Right lobe of liver (tissue), 4 donors: Measurements from ENCODE around the gene CACHD1.

Source experiments
- CTCF ChIP-seq, 4 donors: fragments of 200-600 bp in 3 of 4; fragments of 450-650 bp in 1 of 4; IDR thresholded peaks; one replicate each; pipeline versions ENCODE4 v1.5.1 to v1.8.0; 2016 to 2022; ENCODE audit warnings: antibody characterized with exemption in 4 of 4, mild to moderate bottlenecking in 2 of 4
- POLR2A ChIP-seq: fragments of 450-650 bp; IDR thresholded peaks from one replicate; pipeline ENCODE4 v1.6.1; 2017; ENCODE audit warnings: antibody characterized with exemption, mild to moderate bottlenecking
- donor health status: DM: no; HTN: no; CAD: no.
- donor health status: DM: no; HTN: no; CAD: no.
- donor health status: DM: no; HTN: yes; CAD: no.

GRCh38 chr1:64421377-64421776, 48.6 kb upstream of the CACHD1 start:
- TF ChIP-seq CTCF (IDR thresholded peaks at IDR 0.05) (no peak), POLR2A (no peak)
